GM12873 (cell line): ENCODE results near the gene ZNF774.
A peak's percentile ranks its signal among the peaks of the same experiment; 100 is the strongest.

ENCODE experiments used
- TF ChIP-seq, protein P1 (sequence below): IDR thresholded peaks from 2 replicates; pipeline ENCODE4 v1.5.1; 2012; ENCODE audit warnings: low read depth, mild to moderate bottlenecking, moderate library complexity, low read length, control low read depth; ENCODE audit not compliant: insufficient read depth; ENCODE audit errors: missing control alignments

The ZNF774 gene

GRCh38 chr15:90352107-90352893, at the start of gene ZNF774:
ZNF774 (plus strand) TSS chr15:90352284; CDS start chr15:90354661, 2,377 bp downstream.
- TF ChIP-seq, protein P1, sequence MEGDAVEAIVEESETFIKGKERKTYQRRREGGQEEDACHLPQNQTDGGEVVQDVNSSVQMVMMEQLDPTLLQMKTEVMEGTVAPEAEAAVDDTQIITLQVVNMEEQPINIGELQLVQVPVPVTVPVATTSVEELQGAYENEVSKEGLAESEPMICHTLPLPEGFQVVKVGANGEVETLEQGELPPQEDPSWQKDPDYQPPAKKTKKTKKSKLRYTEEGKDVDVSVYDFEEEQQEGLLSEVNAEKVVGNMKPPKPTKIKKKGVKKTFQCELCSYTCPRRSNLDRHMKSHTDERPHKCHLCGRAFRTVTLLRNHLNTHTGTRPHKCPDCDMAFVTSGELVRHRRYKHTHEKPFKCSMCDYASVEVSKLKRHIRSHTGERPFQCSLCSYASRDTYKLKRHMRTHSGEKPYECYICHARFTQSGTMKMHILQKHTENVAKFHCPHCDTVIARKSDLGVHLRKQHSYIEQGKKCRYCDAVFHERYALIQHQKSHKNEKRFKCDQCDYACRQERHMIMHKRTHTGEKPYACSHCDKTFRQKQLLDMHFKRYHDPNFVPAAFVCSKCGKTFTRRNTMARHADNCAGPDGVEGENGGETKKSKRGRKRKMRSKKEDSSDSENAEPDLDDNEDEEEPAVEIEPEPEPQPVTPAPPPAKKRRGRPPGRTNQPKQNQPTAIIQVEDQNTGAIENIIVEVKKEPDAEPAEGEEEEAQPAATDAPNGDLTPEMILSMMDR = no peak

- TF ChIP-seq, protein P1 = no peak
Observed at GRCh38 chr15:90305932-90306331, 46.2 kb upstream of the ZNF774 start.

- TF ChIP-seq, protein P1 = peak; percentile 6
Observed at GRCh38 chr15:90306560-90306959, 45.5 kb upstream of the ZNF774 start.

DNA sequence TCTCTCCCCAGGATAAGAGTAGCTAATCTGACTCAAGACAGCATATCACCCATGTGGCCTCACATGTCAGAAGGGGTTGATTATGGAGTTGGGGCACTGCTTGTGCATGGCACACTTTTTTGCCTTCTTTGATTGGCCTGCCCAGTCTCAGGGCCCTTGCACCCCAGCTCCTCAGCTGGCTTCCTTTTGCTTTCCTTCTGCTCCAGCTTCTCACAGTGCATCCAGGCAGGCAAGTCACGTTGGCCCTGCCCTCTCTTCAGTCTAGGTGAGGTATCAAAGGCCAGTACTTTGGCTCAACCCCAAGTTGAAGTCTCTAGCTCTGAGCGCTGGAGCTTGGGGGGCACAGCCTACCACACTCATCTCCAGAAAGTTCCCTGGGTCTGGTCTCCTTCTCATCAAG, 44.4 kb upstream of the ZNF774 start:
- TF ChIP-seq, protein P1 = no peak

DNA sequence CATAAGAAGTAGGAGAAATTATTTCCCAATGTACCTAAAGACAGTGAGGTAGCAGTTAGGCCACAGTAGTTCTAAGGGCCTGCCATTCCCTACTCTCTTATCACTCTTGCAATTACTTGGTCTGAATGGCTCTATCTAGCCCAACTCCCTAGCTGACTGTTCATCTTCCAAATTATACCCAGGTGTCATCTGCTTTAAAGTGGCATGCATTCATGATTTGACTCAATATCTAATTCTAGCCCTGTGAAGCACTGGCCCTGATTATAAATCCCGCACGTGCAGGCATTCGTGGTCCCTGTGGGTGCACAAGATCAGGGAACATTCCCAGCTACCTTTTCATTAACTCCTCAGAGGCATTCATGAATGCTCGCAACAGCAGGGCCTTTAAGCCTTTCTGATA, 43.1 kb upstream of the ZNF774 start:
- TF ChIP-seq, protein P1 = no peak

GRCh38 chr15:90315278-90315982, 36.7 kb upstream of the ZNF774 start:
- TF ChIP-seq, protein P1 = no peak

- TF ChIP-seq, protein P1 = no peak
Observed at GRCh38 chr15:90316139-90316538, 35.9 kb upstream of the ZNF774 start.
